ENCODE results near the gene STRIT1.

GRCh38 chr3:155285936-155286335, 7.5 kb downstream of the STRIT1 start:
- TF ChIP-seq ELF4 (IDR thresholded peaks at IDR 0.05), result no peak
- no peak for TF ChIP-seq ZNF384 (IDR thresholded peaks at IDR 0.05)
- no peak for TF ChIP-seq NFRKB (IDR thresholded peaks at IDR 0.05)
- TF ChIP-seq ARNT (IDR thresholded peaks at IDR 0.05), result no peak
- TF ChIP-seq SP1 (IDR thresholded peaks at IDR 0.05), result no peak
- TF ChIP-seq L3MBTL2 (conservative IDR thresholded peaks at IDR 0.05), result no peak
- TF ChIP-seq LEF1 (IDR thresholded peaks at IDR 0.05; ENCODE audit: borderline replicate concordance), result no peak
- TF ChIP-seq BHLHE40 (IDR thresholded peaks at IDR 0.05; ENCODE audit: borderline replicate concordance), result no peak
- TF ChIP-seq, protein P1, sequence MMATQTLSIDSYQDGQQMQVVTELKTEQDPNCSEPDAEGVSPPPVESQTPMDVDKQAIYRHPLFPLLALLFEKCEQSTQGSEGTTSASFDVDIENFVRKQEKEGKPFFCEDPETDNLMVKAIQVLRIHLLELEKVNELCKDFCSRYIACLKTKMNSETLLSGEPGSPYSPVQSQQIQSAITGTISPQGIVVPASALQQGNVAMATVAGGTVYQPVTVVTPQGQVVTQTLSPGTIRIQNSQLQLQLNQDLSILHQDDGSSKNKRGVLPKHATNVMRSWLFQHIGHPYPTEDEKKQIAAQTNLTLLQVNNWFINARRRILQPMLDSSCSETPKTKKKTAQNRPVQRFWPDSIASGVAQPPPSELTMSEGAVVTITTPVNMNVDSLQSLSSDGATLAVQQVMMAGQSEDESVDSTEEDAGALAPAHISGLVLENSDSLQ (IDR thresholded peaks at IDR 0.05), result no peak
- TF ChIP-seq HDGF (IDR thresholded peaks at IDR 0.05; ENCODE audit: borderline replicate concordance), result no peak
- TF ChIP-seq FOXK2 (IDR thresholded peaks at IDR 0.05), result no peak
- TF ChIP-seq TARDBP (IDR thresholded peaks at IDR 0.05), result no peak

All from HEK293T (cell line).